Stromal cell of bone marrow (primary cell): ENCODE data around the gene SECISBP2L.
A peak's percentile ranks its signal among the peaks of the same experiment; 100 is the strongest.

Experiments used
- DNase-seq: peaks from one replicate; pipeline ENCODE4 v3.0.0-alpha.2; 2012; ENCODE audit warnings: low read depth

The SECISBP2L gene

DNA sequence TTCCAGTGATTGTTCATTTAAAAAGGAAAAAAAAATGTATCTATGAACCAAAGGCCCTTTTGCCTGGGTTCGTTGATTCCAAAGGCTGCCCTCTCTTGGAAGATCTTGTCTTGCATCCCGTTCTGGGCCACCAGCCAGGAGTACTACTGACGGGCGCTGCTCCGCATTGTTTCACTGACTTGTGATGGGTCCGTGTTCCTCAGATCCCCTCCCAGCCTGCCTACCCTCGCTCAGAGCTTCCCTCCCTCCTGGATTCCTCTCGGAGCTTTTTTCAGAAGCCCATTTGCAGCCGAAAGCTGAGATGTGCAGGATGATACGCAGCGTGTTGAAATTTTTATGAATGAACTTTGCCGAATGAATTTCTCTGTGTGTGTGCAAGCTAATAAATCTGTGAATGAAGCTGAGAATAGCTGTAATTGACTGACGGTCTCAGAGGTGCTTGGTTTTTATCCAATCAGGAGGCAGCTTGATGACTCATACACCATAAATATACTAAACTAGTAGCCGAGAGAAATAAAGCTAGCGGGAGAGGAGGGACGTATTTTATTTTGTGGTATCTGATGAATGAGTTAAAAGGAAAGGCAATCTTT lies 82.6 kb downstream of the SECISBP2L start, which contains the start of gene SHC4:
Gene SHC4 (minus strand): TSS at position 396 of the 590 bp plus-strand sequence. CDS start 904 bp downstream, outside the sequence.
- DNase-seq = peak; percentile 69

DNA sequence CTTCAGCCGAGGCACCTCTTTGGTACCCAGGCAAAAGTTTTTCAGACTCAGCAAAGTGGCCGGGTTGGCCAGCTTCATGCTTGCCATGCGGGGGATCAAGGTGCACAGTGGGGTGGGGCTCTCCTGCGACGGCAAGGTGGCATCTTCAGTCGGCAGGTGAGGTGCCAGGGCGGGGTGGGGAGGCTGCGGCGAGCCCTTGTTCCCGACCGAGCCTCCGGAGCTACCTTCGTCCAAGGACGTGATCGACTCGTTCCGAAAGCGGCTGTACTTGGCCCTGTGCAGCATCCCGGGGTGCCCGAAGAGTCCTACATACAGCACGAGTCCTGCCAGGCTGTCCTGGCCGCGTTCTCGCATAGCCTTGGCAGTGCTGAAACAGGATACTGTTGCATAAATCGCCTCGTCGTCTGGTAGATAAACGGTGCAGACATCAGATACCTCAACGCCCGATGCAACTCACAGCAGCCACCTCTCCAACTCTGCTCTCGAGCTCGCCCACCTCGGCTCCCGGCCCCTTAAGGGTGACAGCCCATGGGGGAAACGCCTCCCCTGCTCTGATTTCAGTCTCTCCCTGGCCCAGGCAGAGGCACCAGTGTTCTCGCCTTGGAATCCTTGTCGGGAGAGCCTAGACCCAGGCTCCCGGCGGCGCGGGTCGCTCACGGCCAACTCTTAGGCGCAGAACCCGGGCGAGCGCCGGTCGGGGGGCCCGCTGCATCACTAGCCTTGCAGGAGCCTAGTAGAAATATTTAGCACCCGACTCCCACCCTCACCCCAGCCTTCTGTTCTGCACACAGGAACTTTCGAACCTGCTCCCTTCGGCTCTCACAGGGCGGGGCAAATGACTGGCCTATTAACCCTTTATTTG lies 83.4 kb downstream of the SECISBP2L start:
- no peak for DNase-seq

DNA sequence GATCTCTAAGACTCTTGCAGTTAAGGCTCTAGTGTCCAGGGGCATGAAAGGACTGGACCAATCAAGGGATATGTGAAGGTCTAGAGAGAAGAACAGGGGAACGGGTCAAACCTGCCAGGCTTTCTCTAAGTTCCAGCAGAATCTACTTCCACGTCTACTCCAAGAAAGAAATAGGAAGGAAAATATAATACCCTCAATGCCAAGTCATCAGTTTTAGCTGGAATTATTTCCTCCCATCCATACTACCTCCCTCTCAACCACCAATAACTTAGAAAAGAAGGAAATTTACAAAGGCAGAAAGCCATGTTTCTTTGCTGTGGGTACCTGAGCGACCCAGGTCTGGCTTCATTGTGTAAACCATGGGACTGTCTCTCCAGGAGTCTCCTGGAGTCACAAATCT lies 90.3 kb downstream of the SECISBP2L start:
- DNase-seq = no peak

DNA sequence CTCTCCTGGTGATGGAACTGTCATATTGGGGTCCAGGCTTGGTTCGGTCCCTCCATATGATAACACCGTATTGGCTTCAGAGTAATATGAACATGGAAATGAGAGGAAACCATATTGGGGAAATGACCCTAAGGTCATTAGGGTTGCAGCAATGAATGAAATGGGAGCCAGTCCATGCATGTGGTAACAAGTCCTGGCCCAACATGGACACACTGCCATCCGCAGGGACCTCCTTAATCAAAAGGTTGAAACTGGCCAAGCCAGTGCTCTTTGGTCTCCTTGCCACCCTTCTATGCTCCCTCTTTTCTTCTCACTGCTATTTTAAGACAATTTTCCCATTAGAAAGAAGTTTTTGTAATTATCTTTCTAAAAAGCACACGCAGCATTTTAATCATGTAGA lies 90.9 kb downstream of the SECISBP2L start:
- no peak for DNase-seq

DNA sequence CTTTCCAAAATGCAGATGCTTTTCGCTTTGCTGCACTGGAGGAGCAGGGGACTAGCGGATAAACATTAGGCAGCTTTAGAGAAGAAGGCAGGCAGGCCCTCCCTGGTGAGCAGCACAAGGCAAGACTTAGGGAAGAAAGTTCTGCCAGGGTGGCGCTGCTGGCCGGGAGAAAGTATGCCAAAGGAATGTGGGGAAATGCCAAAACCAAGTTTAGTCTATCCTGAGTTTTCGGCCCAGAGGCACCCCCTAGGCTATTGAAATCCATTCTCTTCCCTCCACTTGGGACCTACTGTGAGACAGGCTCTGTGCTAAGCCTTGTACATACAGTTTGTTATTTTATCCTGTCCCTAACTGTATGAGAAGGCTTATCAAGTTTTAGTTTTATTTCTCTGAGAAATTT lies 91.7 kb downstream of the SECISBP2L start:
- no peak for DNase-seq

DNA sequence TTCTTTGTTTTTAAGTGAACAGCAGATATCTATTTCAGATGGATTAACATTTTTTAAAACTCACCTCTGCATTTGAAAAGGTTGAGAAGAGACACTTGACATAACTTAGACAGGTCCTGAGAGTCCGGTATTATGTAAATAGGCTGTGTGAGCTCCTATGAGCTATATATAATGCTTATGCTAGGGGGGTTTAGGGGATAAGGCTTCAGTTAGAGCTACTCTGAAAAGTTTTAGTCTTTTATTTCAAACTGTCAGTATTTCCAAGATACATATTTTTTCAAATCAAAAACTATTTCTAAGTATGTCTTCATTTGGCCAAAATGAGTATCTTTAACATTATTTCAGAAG lies 99.4 kb downstream of the SECISBP2L start:
- DNase-seq = no peak

DNA sequence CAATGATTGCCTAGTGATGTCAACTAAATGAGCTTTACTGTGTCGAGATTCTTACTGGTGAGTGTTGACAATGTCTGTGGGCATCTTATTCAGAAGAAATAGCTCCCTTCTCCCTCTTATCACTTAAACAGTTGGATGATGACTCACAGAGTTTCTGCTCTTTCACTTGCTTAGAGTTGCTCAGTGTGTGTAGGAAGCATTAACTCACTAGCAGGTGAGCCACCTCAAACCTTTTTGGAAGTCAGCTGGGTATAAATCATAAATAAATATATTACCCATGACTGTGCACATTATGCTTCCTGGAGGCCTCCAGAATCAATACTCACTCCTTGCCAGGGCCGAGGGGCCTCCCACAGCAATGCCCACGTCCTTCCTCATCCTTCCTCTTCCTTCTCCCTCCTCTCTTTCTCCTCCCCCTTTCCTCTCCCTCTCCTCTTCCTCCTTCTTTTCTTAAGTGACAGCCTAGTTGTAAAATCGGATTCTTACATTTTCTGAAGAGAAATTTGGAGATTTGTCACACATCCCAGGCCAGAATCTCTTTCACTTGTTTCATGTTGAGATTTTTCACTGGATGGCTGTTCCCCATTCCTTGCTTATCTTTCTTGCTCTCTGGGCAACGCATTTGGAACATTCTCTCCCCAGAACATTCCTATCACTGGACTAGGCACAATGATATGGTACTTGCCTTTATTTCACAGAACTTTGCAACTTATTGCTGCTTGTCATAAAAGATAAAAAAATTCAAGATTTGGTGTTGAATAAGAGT lies 100.0 kb downstream of the SECISBP2L start:
- no peak for DNase-seq

DNA sequence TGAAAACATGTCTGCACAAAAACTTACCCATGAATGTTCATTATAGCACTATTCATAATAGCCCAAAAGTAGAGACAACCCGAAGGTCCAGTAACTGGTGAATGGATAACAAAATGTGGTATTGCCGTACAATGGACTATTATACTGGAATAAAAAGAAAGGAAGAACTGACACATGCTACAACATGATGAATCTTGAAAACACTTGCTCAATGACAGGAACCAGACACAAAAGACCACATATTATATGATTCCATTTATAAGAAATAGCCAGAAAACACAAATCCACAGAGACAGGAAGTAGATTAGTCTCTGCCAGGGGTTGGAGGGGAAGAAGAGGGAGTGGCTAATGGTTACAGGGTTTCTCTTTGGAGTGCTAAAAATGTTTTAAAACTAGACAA lies 100.9 kb downstream of the SECISBP2L start:
- DNase-seq = no peak

DNA sequence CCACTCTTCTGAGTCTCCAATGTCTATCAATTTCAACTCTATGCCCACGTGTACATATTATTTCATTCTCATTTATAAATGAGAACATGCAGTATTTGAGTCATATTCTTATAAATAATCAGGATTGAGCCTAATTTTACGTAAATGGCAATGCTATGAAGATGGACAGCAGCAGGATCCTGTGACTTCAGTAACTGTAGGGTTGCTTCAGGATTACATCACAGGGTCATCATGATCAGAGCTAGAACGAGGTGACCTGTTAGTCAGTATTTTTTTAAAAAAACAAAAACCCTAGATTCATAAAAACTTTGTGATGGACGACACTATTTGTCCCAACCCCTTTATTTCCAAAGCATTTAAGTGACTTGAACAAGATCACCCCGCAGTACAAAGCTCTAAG lies 104.3 kb downstream of the SECISBP2L start:
- DNase-seq = no peak

DNA sequence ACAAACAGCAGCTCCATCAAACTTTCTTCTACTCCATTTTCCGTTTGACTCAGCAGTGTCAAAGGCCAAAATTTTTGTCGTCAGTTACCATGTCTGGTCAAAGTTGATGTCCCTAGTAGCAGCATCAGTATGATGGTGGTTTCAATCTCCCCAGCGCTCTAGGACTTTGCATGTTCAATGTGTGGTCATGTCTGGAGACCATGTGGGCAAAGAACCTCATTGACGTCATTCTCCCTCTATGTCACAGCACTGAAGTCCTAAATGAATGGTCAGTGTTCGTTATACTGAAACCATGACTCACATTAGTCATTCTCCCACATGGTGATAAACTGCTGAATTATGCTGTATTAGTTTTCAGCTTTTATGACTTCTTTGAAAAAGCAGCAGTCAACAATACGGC lies 105.7 kb downstream of the SECISBP2L start:
- peak; percentile 95 for DNase-seq

DNA sequence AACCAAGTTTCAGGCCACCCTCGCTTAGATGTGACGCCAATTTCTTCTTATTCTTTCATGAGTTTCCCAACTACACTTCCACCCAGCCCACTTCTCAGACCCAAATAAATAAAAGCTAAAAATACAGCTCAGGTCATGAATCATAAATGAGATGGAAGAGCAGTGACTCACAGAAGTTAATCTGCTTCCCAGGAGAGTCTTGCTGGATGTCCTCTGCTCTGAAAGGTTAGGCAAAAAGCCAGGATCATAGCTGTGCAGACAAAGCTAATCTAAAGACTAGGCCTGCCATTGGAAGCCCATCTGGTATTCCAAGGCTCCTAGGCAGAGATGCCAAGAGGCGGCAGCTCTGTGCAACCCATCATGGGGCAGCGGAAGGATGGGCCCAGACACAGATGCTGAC lies 106.6 kb downstream of the SECISBP2L start:
- peak; percentile 91 for DNase-seq
